ENCODE results near the gene MICALL1. TPM values are rescaled to one million over a fixed set of nuclear protein-coding genes. Genes with fewer than 3 reads are reported as not detected.

Gene MICALL1
- total and polyA plus RNA-seq, 2 of the 13 experiments (the other 11 are each of a cell fraction or from before 2014, with no cell fraction given), result 7.6 to 10.6 TPM

GRCh38 chr22:37968452-37969251 lies 62.6 kb downstream of the MICALL1 start (continued):
- TF ChIP-seq, protein P1, sequence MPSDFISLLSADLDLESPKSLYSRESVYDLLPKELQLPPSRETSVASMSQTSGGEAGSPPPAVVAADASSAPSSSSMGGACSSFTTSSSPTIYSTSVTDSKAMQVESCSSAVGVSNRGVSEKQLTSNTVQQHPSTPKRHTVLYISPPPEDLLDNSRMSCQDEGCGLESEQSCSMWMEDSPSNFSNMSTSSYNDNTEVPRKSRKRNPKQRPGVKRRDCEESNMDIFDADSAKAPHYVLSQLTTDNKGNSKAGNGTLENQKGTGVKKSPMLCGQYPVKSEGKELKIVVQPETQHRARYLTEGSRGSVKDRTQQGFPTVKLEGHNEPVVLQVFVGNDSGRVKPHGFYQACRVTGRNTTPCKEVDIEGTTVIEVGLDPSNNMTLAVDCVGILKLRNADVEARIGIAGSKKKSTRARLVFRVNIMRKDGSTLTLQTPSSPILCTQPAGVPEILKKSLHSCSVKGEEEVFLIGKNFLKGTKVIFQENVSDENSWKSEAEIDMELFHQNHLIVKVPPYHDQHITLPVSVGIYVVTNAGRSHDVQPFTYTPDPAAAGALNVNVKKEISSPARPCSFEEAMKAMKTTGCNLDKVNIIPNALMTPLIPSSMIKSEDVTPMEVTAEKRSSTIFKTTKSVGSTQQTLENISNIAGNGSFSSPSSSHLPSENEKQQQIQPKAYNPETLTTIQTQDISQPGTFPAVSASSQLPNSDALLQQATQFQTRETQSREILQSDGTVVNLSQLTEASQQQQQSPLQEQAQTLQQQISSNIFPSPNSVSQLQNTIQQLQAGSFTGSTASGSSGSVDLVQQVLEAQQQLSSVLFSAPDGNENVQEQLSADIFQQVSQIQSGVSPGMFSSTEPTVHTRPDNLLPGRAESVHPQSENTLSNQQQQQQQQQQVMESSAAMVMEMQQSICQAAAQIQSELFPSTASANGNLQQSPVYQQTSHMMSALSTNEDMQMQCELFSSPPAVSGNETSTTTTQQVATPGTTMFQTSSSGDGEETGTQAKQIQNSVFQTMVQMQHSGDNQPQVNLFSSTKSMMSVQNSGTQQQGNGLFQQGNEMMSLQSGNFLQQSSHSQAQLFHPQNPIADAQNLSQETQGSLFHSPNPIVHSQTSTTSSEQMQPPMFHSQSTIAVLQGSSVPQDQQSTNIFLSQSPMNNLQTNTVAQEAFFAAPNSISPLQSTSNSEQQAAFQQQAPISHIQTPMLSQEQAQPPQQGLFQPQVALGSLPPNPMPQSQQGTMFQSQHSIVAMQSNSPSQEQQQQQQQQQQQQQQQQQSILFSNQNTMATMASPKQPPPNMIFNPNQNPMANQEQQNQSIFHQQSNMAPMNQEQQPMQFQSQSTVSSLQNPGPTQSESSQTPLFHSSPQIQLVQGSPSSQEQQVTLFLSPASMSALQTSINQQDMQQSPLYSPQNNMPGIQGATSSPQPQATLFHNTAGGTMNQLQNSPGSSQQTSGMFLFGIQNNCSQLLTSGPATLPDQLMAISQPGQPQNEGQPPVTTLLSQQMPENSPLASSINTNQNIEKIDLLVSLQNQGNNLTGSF (CRISPR knock-in tag; IDR thresholded peaks at IDR 0.05), result no peak
- TF ChIP-seq PPARG (CRISPR knock-in tag; conservative IDR thresholded peaks at IDR 0.05), result 0 out of 2 replicates have a peak, but pooled peaks have one; percentile 26
- TF ChIP-seq, protein P2, sequence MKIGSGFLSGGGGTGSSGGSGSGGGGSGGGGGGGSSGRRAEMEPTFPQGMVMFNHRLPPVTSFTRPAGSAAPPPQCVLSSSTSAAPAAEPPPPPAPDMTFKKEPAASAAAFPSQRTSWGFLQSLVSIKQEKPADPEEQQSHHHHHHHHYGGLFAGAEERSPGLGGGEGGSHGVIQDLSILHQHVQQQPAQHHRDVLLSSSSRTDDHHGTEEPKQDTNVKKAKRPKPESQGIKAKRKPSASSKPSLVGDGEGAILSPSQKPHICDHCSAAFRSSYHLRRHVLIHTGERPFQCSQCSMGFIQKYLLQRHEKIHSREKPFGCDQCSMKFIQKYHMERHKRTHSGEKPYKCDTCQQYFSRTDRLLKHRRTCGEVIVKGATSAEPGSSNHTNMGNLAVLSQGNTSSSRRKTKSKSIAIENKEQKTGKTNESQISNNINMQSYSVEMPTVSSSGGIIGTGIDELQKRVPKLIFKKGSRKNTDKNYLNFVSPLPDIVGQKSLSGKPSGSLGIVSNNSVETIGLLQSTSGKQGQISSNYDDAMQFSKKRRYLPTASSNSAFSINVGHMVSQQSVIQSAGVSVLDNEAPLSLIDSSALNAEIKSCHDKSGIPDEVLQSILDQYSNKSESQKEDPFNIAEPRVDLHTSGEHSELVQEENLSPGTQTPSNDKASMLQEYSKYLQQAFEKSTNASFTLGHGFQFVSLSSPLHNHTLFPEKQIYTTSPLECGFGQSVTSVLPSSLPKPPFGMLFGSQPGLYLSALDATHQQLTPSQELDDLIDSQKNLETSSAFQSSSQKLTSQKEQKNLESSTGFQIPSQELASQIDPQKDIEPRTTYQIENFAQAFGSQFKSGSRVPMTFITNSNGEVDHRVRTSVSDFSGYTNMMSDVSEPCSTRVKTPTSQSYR (CRISPR knock-in tag; IDR thresholded peaks at IDR 0.05; ENCODE audit: borderline replicate concordance), result peak; percentile 48; the same call in 1 of the 2 replicates
- TF ChIP-seq, protein P3, sequence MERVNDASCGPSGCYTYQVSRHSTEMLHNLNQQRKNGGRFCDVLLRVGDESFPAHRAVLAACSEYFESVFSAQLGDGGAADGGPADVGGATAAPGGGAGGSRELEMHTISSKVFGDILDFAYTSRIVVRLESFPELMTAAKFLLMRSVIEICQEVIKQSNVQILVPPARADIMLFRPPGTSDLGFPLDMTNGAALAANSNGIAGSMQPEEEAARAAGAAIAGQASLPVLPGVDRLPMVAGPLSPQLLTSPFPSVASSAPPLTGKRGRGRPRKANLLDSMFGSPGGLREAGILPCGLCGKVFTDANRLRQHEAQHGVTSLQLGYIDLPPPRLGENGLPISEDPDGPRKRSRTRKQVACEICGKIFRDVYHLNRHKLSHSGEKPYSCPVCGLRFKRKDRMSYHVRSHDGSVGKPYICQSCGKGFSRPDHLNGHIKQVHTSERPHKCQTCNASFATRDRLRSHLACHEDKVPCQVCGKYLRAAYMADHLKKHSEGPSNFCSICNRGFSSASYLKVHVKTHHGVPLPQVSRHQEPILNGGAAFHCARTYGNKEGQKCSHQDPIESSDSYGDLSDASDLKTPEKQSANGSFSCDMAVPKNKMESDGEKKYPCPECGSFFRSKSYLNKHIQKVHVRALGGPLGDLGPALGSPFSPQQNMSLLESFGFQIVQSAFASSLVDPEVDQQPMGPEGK (CRISPR knock-in tag; IDR thresholded peaks at IDR 0.05), result peak; percentile 91
- peak; percentile 83 for TF ChIP-seq PAXIP1 (CRISPR knock-in tag; conservative IDR thresholded peaks at IDR 0.05)
- peak; percentile 21; the same call in 1 of the 2 replicates for TF ChIP-seq SOX13 (IDR thresholded peaks at IDR 0.05)
- peak in 1 of 2 experiments; percentile 61; a peak in 2 of 4 replicates for TF ChIP-seq SOX13 (CRISPR knock-in tag; conservative IDR thresholded peaks at IDR 0.05 in 1 of 2, IDR thresholded peaks at IDR 0.05 in 1 of 2)
- TF ChIP-seq ZFX (CRISPR knock-in tag; IDR thresholded peaks at IDR 0.05; ENCODE audit: low read depth), result peak; percentile 82
- TF ChIP-seq ARID3A (IDR thresholded peaks at IDR 0.05; ENCODE audit: low read depth, low read length), result peak; percentile 44; the same call in 1 of the 2 replicates
- TF ChIP-seq ZNF101 (CRISPR knock-in tag; IDR thresholded peaks at IDR 0.05; ENCODE audit: borderline replicate concordance, low read depth), result no peak
- peak; percentile 58; the same call in 1 of the 2 replicates for TF ChIP-seq HDAC2 (CRISPR knock-in tag; IDR thresholded peaks at IDR 0.05)
